Measurements from ENCODE around the gene PJVK.
"Not testable (repeated sequence)": the region's sequence is repeated elsewhere in the genome, so short reads cannot be mapped to it uniquely, and the experiment has no call there.

Gene PJVK

DNA sequence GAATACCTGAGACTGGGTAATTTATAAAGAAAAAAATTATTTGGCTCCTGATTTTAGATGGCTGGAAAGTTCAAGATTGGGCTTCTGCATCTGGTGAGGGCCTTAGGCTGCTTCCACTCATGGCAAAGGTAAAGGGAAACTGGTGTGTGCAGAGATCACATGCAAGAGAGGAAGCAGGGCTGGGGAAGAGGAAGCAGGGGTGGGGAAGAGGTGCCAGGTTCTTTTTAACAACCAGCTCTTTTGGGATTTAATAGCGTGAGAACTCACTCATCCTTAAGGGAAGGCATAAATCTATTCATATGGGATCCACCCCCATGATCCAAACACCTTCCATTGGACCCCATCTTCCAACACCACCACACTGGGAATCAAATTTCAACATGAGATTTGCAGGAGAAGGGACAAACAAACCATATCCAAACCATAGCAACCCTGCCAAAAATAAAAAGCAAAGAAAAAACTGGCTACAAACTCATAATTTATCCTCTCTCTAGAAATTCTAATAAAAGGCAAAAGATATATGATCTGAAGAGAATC, 30.6 kb upstream of the PJVK start:
- Mint-ChIP-seq H3K9me3 (peaks cover 13% of the 10 kb centered on the region), H3K4me1 (ENCODE audit: low read depth) (peaks cover 41% of the 10 kb centered on the region), H3K27me3 (ENCODE audit: low read depth) (no peaks in the 10 kb centered on the region), H3K27ac (no peak overlapping the region), H3K36me3 (ENCODE audit: low read depth) (peaks cover 27% of the 10 kb centered on the region), H3K4me3 (no peak overlapping the region)
- DNase-seq (ENCODE audit: low spot score): no peak

GRCh38 chr2:178422097-178422496, 29.1 kb upstream of the PJVK start:
- Mint-ChIP-seq H3K27ac (no peak overlapping the region), H3K4me3 (no peak overlapping the region), H3K4me1 (ENCODE audit: low read depth) (peaks cover 34% of the 10 kb centered on the region), H3K27me3 (ENCODE audit: low read depth) (no peaks in the 10 kb centered on the region), H3K9me3 (peaks cover 21% of the 10 kb centered on the region), H3K36me3 (ENCODE audit: low read depth) (peaks cover 36% of the 10 kb centered on the region)
- DNase-seq (ENCODE audit: low spot score): no peak

DNA sequence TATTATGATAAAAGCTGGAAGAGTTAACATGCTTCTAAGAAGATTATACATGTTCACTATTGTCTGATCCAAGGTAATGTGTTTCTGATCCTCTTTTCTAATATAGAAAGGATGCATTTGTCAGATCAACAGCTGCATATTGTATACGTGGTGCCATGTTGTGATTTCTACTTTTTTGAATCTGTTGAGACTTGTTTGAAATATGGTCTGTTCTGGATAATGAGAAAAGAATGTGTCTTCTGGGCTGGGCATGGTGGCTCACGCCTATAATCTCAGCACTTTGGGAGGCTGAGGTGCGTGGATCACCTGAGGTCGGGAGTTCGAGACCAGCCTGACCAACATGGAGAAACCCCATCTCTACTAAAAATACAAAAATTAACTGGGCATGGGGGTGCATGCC, 27.4 kb upstream of the PJVK start:
- DNase-seq (ENCODE audit: low spot score); H3K4me3 Mint-ChIP-seq; H3K27me3 Mint-ChIP-seq (ENCODE audit: low read depth); H3K27ac Mint-ChIP-seq: not testable (repeated sequence)
- Mint-ChIP-seq H3K4me1 (ENCODE audit: low read depth) (peaks cover 25% of the 10 kb centered on the region), H3K36me3 (ENCODE audit: low read depth) (peaks cover 44% of the 10 kb centered on the region), H3K9me3 (peaks cover 21% of the 10 kb centered on the region)

GRCh38 chr2:178425255-178425827, 25.8 kb upstream of the PJVK start:
- Mint-ChIP-seq H3K27ac (no peak overlapping the region), H3K4me3 (no peak overlapping the region), H3K27me3 (ENCODE audit: low read depth) (no peaks in the 10 kb centered on the region), H3K36me3 (ENCODE audit: low read depth) (peaks cover 51% of the 10 kb centered on the region), H3K4me1 (ENCODE audit: low read depth) (peaks cover 14% of the 10 kb centered on the region), H3K9me3 (peaks cover 21% of the 10 kb centered on the region)
- DNase-seq (ENCODE audit: low spot score): no peak

DNA sequence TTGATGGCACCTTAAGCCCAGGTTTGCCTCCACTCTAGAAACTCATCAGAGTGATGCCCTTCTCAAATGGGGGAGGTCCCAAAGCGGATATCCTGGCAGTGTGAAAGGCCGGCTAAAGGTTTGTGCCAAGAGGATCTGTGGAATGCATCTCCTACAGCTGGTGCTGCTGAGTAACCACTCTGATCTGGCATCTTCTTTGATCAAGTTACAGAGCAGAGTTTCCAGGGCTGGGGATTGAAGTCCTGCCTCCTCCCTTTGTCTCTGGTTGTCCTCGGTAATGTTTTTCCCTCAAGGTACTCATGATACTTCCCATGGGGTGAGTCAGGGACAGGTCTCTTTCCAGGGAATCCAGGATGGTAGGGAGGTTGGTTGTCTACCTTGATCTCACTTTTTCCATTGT, 24.8 kb upstream of the PJVK start:
- H3K27ac Mint-ChIP-seq: no peak overlapping the region
- H3K27me3 Mint-ChIP-seq (ENCODE audit: low read depth): no peaks in the 10 kb centered on the region
- peaks cover 10% of the 10 kb centered on the region for H3K4me1 Mint-ChIP-seq (ENCODE audit: low read depth)
- peaks cover 21% of the 10 kb centered on the region for H3K9me3 Mint-ChIP-seq
- no peak overlapping the region for H3K4me3 Mint-ChIP-seq
- H3K36me3 Mint-ChIP-seq (ENCODE audit: low read depth): peaks cover 59% of the 10 kb centered on the region
- no peak for DNase-seq (ENCODE audit: low spot score)

DNA sequence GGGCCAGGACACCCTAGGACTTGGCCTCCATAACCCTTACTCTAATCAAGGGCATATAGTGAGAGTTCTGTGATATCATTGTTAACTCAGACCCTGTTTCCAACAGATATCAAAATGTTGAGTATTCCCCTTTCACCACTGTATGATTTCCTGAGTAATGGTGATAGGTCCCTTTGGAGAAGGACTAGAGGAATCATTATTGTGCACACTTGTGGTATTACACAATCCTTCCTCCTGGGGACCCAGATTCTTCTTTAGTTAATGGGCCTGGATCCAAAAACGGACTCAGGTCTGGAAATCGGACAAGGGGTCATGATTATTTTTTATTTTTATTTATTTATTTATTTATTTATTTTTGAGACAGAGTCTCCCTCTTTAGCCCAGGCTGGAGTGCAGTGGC, 23.7 kb upstream of the PJVK start:
- Mint-ChIP-seq H3K4me3 (no peak overlapping the region), H3K27me3 (ENCODE audit: low read depth) (no peaks in the 10 kb centered on the region), H3K36me3 (ENCODE audit: low read depth) (peaks cover 66% of the 10 kb centered on the region), H3K4me1 (ENCODE audit: low read depth) (peaks cover 10% of the 10 kb centered on the region), H3K27ac (no peak overlapping the region), H3K9me3 (peaks cover 21% of the 10 kb centered on the region)
- DNase-seq (ENCODE audit: low spot score): no peak

DNA sequence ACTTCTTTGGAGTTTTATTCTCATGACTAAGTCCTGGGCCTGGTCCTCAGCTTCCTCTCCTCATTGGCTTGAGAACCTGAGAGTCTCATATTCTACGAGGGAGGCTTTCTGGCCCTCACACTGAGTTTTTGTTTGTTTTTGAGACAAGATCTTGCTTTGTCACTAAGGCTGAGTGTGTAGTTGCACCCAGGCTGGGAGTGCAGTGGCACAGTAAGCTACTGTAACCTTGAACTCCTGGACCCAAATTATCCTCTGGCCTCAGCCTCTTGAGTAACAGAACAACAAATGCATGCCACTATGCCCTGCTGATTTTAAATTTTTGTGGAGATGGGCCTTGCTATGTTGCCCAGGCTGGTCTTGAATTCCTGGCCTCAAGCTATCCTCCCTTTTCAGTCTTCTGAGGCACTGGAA, 22.8 kb upstream of the PJVK start:
- DNase-seq (ENCODE audit: low spot score): no peak
- Mint-ChIP-seq H3K27me3 (ENCODE audit: low read depth) (no peaks in the 10 kb centered on the region), H3K4me1 (ENCODE audit: low read depth) (peaks cover 10% of the 10 kb centered on the region), H3K27ac (no peak overlapping the region), H3K4me3 (no peak overlapping the region), H3K36me3 (ENCODE audit: low read depth) (peaks cover 66% of the 10 kb centered on the region), H3K9me3 (peaks cover 21% of the 10 kb centered on the region)

GRCh38 chr2:178429336-178429735, 21.8 kb upstream of the PJVK start:
- no peak overlapping the region for H3K4me3 Mint-ChIP-seq
- H3K4me1 Mint-ChIP-seq (ENCODE audit: low read depth): peaks cover 7% of the 10 kb centered on the region
- no peaks in the 10 kb centered on the region for H3K27me3 Mint-ChIP-seq (ENCODE audit: low read depth)
- H3K27ac Mint-ChIP-seq: no peak overlapping the region
- peaks cover 20% of the 10 kb centered on the region for H3K9me3 Mint-ChIP-seq
- H3K36me3 Mint-ChIP-seq (ENCODE audit: low read depth): peaks cover 66% of the 10 kb centered on the region
- no peak for DNase-seq (ENCODE audit: low spot score)

DNA sequence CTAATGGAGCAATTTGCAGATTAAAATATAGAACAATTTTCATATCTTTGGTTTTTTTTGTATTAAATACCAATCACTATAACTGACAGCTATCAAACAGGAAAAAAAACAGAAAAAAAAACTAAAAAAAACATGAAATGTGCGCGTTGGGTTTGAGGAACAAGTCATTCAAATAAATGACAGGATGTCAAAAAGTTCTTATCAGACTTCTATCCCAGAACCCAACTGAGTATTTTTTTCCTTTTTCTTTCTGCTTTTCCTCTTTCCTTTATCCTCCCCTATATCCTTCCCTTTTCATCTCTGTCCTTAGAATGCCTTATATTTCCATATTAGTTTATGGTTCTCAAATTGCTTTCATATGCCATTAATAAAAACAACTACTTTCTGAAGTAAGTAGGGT, 14.5 kb upstream of the PJVK start:
- no peak for DNase-seq (ENCODE audit: low spot score)
- H3K4me3 Mint-ChIP-seq: no peak overlapping the region
- no peaks in the 10 kb centered on the region for H3K9me3 Mint-ChIP-seq
- H3K36me3 Mint-ChIP-seq (ENCODE audit: low read depth): peaks cover 53% of the 10 kb centered on the region
- no peak overlapping the region for H3K27ac Mint-ChIP-seq
- no peaks in the 10 kb centered on the region for H3K27me3 Mint-ChIP-seq (ENCODE audit: low read depth)
- peaks cover 3% of the 10 kb centered on the region for H3K4me1 Mint-ChIP-seq (ENCODE audit: low read depth)

DNA sequence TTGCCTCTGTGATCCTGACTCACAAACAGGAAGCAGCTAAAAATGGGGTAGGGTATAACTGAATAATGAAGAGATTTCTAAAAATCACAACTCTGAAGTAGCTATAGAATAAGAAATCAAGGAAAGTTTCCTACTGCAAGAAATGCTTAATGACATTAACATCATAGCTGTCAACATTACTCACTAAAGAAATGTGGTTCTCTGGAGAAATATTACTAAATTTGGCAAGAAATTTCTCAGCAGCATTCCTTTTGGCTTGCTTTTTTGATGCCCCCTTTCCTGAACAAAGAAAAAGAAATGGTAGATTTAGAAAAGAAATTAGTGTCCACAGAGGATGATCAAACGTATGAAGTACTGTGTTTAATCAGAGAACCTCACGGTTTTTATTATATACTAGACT, 9.8 kb upstream of the PJVK start:
- no peak for DNase-seq (ENCODE audit: low spot score)
- Mint-ChIP-seq H3K9me3 (no peaks in the 10 kb centered on the region), H3K27ac (no peak overlapping the region), H3K27me3 (ENCODE audit: low read depth) (no peaks in the 10 kb centered on the region), H3K36me3 (ENCODE audit: low read depth) (peaks cover 46% of the 10 kb centered on the region), H3K4me1 (ENCODE audit: low read depth) (peaks cover 5% of the 10 kb centered on the region), H3K4me3 (no peak overlapping the region)

DNA sequence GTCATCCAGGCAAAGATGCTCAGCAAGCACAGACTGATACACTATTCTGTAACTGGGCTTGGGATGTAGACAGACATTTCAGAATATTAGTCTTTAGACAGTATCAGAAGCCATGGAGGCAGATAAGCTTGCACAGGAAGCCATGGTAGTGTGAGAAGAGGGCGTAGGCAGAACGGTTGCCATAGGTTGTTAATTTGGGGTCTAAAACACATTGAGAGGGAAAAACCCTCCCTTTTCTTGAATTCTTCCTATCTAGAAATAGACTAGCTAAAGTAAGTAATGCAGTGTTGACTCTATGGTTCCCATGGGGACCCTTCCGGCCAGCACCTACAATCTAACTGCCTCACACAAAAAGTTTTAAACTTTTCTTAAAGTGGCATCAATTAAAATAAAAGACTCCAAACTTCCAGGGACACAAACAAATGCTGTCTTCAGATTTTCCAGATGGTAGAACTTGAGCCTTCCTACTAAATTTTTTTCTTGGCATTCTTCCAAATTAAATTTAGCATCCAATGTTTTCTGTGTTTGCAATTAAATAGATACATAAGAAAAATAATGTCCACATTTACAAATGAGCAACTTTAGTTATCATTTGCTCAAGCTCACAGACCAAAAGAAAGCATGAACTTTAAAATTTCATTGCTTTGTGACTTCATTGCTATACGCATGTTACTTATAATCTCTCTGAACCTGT, 2.1 kb upstream of the PJVK start:
- peaks cover 34% of the 10 kb centered on the region for H3K36me3 Mint-ChIP-seq (ENCODE audit: low read depth)
- H3K4me1 Mint-ChIP-seq (ENCODE audit: low read depth): peaks cover 28% of the 10 kb centered on the region
- peak overlapping the region; percentile 60 for H3K27ac Mint-ChIP-seq
- peaks cover 2% of the 10 kb centered on the region for H3K27me3 Mint-ChIP-seq (ENCODE audit: low read depth)
- H3K4me3 Mint-ChIP-seq: peak overlapping the region; percentile 84
- H3K9me3 Mint-ChIP-seq: no peaks in the 10 kb centered on the region
- DNase-seq (ENCODE audit: low spot score): no peak

- Mint-ChIP-seq H3K9me3 (no peaks in the 10 kb centered on the region), H3K4me3 (peak overlapping the region; percentile 84), H3K36me3 (ENCODE audit: low read depth) (peaks cover 29% of the 10 kb centered on the region), H3K27ac (peak overlapping the region; percentile 92), H3K4me1 (ENCODE audit: low read depth) (peaks cover 27% of the 10 kb centered on the region), H3K27me3 (ENCODE audit: low read depth) (peaks cover 4% of the 10 kb centered on the region)
- DNase-seq (ENCODE audit: low spot score): no peak
Observed at GRCh38 chr2:178449700-178450523, 1.3 kb upstream of the PJVK start.

DNA sequence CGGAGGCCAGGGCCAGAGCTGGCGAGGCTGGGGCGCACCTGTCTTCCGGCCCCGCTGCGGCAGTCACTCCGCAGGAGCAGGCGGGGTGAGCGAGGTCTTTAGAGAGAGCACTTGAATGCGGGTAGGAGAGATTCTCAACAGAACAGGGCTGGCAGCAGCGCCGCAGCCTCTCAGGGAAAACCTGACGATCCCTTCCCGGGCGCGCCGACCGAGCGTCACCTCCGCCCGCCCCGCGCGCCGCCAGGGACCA, 729 bp upstream of the PJVK start:
- peak overlapping the region; percentile 92 for H3K27ac Mint-ChIP-seq
- DNase-seq (ENCODE audit: low spot score): no peak
- peaks cover 4% of the 10 kb centered on the region for H3K27me3 Mint-ChIP-seq (ENCODE audit: low read depth)
- peak overlapping the region; percentile 84 for H3K4me3 Mint-ChIP-seq
- H3K9me3 Mint-ChIP-seq: no peaks in the 10 kb centered on the region
- peaks cover 26% of the 10 kb centered on the region for H3K4me1 Mint-ChIP-seq (ENCODE audit: low read depth)
- peaks cover 24% of the 10 kb centered on the region for H3K36me3 Mint-ChIP-seq (ENCODE audit: low read depth)

DNA sequence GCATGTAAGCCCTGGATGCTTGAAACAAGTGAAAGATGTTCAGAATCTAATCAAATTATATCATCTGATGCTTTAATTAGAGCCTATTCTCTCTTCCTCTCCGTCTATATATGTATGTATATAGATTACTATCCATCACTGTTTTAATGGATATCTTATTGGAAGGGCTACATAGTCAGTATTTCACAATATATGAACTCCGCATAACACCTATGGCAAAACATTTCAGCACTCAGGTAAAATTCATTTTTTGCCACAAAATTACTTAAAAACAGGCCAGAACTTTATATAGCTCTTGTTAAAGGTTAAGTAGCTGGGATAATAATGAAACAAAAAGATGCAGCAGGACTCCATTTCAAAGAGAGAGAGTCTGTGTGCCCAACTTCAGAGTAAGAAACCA, 1.2 kb downstream of the PJVK start:
- Mint-ChIP-seq H3K4me1 (ENCODE audit: low read depth) (peaks cover 26% of the 10 kb centered on the region), H3K4me3 (peak overlapping the region; percentile 46), H3K36me3 (ENCODE audit: low read depth) (peaks cover 15% of the 10 kb centered on the region), H3K9me3 (no peaks in the 10 kb centered on the region), H3K27ac (no peak overlapping the region), H3K27me3 (ENCODE audit: low read depth) (peaks cover 4% of the 10 kb centered on the region)
- DNase-seq (ENCODE audit: low spot score): no peak
